ENCODE measurements around the gene GIPC2. TPM values are rescaled to one million over a fixed set of nuclear protein-coding genes. Genes with fewer than 3 reads are reported as not detected.
A peak's percentile ranks its signal among the peaks of the same experiment; 100 is the strongest.
"Not testable (repeated sequence)": the region's sequence is repeated elsewhere in the genome, so short reads cannot be mapped to it uniquely, and the experiment has no call there.

The GIPC2 gene, protein sequence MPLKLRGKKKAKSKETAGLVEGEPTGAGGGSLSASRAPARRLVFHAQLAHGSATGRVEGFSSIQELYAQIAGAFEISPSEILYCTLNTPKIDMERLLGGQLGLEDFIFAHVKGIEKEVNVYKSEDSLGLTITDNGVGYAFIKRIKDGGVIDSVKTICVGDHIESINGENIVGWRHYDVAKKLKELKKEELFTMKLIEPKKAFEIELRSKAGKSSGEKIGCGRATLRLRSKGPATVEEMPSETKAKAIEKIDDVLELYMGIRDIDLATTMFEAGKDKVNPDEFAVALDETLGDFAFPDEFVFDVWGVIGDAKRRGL
- total RNA-seq (2014; rRNA removed; shearing (Covaris generic)) = 0.29 and 0.48 TPM in 2 replicates

DNA sequence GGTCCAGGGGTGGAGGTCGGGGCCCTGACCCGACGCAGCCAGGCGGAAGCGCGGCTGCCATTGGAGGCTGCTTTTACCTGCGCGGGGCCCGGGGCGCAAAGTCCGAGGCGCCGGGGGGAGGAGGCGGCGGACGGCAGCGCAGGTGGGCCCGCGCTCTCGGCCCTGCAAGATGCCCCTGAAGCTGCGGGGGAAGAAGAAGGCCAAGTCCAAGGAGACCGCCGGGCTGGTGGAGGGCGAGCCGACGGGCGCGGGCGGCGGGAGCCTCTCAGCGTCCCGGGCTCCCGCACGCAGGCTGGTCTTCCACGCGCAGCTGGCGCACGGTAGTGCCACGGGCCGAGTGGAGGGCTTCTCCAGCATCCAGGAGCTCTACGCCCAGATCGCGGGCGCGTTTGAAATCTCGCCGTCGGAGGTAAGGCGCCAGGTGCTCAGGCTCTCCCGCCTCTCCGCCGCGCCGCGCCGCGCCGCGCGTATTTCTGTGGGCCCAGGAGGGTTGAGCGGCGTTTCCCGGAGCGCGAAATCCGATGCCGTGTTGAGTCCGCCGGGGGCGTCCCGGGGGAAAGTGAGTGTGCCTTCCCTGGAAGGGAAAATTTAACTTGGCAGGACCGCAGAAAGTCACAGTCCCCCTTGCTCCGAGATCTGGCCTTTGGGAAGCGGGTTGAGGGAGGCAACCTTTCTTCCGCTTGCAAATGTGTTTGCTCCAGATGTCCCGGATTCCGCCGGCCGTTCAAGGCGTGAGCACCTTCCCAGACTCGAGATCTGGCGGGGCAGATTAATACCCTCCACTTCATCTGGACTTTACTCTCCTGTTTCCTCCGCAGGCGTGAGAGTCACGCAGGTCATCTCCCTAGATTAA, at the start of gene GIPC2:
GIPC2 (plus strand) TSS at position 41 of the 853 bp plus-strand sequence; CDS start at position 170, 129 bp downstream.
- no peak for DNase-seq (ENCODE audit: low read depth)

DNA sequence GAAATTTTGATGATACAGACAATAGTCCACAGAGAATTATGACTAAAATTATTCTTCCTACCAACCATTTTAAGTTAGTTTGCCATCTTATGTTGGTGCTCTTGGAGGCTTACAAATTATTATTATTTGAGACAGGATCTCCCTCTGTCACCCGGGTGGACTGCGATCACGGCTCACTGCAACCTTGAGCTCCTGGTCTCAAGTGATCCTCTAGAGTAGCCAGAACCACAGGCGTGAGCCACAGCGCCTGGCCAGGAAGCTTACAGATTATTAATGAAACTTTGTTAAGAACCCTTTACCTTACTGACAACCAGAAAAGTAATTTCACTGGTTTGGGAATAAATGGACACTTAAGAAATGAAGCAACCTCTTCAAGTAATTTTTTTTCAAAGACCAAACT, 49.0 kb upstream of the GIPC2 start:
- no peak for DNase-seq (ENCODE audit: low read depth)

DNA sequence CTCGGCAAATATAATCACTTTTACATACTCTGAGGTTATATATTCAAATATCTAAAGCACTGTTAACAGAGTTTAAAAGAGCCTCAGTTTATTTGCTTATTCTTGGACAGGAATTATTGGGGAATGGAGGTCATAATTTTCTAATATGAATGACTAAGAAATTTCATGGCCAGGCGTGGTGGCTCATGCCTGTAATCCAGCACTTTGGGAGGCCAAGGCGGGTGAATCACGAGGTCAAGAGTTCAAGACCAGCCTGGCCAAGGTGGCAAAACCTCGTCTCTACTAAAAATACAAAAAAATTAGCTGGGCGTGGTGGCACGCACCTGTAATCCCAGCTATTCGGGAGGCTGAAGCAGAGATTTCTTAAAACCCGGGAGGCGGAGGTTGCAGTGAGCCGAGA, 45.2 kb upstream of the GIPC2 start:
- not testable (repeated sequence) for DNase-seq (ENCODE audit: low read depth)

DNA sequence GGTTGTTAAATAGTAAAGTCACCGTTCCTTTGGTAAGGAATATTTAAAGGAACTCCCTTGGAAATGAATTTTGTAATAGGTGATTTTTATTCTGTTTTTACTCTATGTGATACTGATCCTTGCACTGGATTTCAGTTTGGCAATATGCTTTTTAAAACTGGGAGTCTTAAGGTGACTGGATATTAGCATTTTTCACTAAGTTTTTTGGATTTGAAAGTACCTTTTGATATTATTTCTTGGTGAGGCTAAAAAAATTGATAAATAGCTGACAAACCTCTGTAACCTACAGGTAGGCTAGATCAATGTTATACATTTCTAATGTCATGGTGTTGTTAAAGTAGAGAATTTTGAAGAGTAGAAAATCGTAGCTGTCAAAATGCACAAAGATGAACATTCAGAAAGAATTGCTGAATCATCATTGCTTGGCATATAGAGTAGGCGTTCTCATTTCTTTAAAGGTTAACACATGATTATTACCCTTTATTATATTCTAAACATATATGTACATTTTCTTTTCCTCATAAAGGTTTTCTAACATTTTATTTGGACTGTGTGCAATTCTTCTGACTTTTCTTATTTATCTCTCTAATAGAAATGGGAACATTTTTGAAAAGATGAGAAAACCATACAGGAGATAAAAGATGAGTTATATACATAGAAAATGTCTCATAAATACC, 42.6 kb upstream of the GIPC2 start:
- DNase-seq (ENCODE audit: low read depth) = no peak

DNA sequence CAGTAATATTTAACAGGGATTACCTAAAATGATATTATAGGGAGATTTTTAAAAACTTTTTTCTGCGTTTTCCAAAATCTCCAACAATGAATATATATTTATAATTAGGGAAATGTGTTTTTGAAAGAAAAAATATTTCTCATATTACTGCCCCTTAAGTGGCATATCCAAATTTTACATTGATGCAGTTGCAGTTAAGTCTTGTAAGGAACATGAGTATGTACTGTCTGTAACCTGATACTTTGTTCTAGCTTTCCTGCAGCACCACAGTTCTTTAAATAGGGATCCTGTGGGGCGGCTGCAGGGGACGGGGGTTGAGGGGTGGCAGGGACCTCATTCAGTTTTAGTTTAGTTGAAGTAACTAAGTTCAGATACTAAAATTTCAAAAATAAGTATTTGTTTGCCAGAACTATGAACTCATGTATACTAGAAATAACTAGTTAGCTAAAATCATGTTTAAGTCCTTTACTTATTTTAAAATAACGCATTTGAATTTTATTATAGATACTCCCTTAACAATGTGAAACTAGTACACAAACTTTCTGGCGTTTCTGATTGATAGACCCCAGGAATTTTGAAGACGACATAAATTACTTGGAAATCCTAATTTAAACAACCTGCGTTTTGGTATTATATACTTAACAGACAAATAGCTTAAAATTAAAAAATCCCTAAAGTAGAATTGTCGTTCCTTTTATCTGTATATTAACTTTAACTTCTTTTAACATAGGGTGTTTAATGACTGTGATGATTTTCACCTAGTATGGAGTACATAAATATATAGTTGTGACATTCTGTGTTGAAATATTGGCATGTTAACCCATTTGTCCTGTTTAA, 41.7 kb upstream of the GIPC2 start:
- peak; percentile 86 for DNase-seq (ENCODE audit: low read depth)

DNA sequence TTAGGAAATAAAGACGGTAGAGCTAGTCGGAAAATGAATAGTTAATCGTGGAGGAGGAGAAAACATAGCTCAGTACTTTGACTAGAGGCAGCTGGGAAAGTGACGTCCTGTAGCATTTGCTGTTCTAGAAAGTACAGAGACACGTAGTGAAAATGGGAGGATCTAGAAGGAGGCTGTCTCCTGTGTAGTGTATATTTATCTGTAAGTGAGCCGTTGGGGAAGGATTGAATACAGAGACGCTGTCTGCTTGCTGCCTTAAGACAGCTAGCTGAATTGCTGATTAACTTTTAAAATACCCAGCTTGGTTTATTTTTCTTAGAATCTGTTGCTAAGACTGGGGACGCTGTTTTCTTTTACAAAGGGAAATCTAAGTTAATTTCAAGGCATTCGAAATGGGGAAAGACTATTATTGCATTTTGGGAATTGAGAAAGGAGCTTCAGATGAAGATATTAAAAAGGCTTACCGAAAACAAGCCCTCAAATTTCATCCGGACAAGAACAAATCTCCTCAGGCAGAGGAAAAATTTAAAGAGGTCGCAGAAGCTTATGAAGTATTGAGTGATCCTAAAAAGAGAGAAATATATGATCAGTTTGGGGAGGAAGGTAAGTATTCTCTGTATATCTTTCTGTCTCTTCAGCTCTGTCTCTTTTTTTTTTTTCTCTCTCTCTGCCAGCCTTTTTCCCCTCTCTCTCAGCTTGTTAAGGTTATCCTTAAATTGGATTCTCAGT, 40.9 kb upstream of the GIPC2 start, which contains the start of gene DNAJB4:
DNAJB4 (plus strand) TSS at position 221 of the 729 bp plus-strand sequence; CDS start at position 393, 172 bp downstream.
- DNase-seq (ENCODE audit: low read depth) = peak; percentile 95

DNA sequence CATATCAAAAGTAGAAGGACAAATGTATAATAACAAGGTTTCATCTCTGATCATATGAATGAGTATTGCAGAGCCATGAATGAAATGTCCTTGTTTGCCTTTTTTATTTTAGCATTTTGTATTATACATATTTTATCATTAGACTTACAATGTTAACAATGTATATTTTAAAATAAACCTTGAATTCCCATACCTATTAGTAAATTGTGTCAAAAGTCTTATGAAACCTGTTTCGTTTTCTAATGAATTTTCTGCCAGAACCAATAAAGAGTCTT, 40.4 kb upstream of the GIPC2 start:
- DNase-seq (ENCODE audit: low read depth) = no peak

DNA sequence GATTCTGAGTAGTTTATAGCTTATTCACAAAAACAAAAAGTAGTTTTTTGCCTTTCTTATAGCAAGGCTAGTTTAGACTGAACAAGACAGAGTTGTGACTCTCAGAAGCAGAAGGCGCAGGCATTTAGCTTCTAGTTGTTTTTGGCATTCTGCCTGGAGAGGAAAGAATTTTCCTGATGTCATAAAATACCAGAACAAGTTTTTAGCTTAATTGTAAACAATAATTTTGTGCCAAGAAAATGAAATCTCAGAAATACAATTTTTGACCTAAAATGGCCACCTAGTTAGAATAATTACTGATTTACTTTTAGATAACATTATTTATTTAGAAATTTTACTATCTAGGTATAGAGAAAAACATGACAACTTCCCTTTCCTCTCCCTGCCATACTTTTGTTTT, 40.0 kb upstream of the GIPC2 start:
- DNase-seq (ENCODE audit: low read depth) = peak; percentile 77

DNA sequence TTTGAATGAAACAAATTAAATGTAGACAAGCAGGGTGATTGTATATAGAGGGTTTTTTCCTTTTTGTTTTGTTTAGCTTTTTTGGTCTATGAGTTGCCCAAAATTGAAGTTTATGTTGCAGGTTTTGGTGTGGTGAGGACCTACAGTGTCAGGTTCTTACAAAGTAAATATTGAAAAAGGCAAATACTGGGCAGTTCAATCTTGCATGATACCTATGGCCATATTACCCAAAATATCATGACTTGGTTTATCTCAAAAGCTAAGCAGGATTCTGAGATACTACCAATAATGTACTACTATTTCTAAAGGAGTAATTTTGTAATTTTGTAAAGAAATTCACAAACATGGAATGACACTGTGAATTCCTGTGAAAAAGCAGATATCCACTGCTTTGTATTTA, 39.2 kb upstream of the GIPC2 start:
- DNase-seq (ENCODE audit: low read depth) = no peak

DNA sequence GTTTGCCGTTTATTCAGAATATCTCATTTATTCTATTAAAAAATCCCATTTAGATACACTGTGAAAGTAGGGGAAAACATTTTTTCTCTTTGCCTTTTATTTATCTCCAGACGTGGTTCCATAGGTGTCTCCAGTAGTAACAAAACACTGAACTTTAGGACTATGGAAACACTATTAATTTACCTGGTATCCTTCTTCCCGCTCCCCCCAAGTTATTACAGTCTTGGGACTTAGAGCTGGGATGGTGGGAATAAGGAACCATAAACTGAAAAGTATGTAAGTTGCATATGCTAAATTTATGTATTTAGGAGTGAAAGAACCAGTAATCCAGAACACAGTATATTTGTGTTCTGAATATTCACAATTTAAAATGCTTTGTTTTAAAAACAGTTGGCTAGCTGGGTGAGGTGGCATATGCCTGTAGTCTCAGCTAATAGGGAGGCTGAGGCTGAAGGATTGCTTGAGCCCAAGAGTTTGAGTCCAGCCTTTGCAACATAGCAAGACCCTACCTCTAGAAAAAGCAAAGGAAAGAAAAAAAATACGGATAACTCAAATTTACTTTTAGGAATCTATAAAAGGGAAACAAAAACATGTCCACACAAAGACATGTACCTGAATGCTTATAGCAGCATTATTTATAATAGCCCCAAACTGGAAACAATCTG, 38.0 kb upstream of the GIPC2 start:
- no peak for DNase-seq (ENCODE audit: low read depth)

DNA sequence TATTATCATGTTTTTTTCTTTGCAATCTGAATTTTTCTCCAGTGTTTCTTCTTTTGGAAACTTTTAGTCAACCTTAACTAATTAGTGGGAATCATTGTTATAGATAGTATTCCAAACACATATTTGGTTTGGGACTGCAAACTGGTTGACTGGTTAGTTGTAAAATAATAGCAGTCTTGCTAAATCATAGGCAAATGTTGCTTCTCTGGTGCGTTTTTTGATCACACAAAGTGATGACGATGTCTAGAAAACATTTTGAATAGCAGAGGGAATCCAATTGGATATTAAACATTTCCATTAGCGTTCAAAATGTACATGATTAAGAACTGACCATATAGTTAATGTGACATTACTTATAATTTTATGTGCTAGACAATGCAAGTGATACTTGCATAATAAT, 36.5 kb upstream of the GIPC2 start:
- no peak for DNase-seq (ENCODE audit: low read depth)

DNA sequence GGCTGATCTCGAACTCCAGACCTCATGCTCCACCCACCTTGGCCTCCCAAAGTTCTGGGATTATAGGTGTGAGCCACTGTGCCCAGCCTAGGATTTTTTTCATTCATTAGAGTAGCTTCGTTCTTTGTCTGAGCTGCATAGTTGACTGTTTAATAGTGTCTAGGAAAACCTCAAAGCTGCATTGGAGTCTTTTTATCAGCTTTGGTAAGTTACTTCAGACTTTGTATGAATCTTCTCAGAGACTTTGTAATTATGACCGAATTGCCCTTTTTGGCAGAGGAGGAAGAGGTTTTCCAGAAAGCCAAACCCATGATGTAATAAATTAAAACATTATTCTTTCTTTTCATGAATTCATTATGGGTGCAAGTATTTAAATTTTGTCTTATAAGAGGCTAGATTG, 35.9 kb upstream of the GIPC2 start:
- DNase-seq (ENCODE audit: low read depth) = no peak

DNA sequence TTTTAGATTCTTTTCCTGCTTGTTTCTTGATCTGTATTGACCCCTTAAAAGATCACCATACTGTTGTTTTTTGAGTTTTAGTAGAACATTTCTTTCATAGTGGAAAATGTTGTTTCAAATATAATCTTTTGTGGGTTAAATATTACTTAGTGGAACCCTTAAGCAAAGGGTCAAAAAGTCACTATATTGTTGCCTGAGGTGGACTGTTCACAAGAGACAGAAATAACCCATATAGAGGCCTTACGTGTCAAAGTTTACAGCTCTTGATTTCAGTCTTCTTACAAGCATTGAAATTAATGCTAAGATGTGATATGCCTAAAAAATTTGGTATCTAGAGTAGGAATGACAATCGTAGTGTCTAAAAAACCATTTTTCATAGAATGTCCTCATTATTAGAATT, 34.7 kb upstream of the GIPC2 start:
- no peak for DNase-seq (ENCODE audit: low read depth)

DNA sequence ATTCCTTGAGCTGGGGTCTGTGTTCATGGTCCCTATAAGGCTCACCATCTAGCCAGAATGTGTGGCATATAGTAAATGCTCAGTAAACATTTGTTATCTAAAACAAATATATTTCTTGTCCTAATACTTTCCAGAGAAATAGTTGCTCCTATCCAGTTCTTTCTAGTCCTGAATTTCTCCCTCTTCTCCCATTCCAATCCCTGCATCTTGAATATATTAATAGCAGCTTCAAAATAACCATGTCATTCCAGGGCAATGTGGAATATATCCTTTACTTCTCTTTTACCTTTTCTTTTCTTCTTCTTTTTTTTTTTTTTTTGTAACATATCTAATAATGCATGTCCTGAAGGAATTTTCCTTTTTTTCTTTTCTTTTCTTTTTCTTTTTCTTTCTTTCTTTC, 30.6 kb upstream of the GIPC2 start:
- no peak for DNase-seq (ENCODE audit: low read depth)

DNA sequence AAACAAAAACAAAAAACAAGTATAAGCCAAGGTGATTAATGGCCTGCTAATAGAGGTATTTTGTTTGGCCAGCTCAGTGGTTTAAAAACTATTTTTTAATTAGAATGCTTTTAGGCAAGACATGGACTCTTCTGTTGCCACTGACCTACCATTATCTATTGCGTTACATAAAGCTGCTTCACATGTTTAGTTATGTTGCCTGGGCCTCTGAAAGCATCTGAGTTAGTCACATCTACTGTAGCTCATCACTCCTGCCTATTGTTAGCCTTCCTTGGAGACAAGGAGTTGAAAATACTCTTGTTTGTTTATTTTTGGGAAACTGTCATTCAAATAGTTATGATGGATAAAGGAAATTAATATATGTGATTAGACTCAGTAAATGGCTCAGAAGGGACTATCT, 26.7 kb upstream of the GIPC2 start:
- DNase-seq (ENCODE audit: low read depth) = no peak

DNA sequence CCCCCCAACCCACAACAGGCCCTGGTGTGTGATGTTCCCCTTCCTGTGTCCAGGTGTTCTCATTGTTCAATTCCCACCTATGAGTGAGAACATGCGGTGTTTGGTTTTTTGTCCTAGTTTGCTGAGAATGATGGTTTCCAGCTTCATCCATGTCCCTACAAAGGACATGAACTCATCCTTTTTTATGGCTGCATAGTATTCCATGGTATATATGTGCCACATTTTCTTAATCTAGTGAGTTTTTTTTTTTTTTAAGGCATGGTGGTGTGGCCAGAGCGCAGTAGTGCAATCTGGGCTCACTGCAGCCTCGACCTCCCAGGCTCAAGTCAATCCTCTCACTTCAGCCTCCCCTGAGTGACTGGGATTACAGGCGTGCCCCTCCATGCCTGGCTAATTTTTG, 24.6 kb upstream of the GIPC2 start:
- not testable (repeated sequence) for DNase-seq (ENCODE audit: low read depth)

DNA sequence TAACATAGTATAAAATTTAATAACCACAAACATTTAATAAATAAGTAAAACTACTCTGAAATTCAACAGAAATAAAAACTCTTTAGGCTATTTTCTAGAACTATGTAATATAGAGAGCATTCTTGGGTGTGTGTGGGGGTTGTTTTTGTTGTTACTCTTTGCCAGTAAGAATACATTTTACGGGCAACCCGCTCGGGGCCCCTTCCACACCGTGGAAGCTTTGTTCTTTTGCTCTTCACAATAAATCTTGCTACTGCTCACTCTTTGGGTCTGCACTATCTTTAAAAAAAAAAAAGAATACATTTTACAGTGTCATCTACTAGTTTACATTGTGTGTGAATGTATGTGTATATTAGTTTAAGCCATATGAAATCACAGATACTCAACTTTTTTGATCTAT, 16.0 kb upstream of the GIPC2 start:
- no peak for DNase-seq (ENCODE audit: low read depth)

DNA sequence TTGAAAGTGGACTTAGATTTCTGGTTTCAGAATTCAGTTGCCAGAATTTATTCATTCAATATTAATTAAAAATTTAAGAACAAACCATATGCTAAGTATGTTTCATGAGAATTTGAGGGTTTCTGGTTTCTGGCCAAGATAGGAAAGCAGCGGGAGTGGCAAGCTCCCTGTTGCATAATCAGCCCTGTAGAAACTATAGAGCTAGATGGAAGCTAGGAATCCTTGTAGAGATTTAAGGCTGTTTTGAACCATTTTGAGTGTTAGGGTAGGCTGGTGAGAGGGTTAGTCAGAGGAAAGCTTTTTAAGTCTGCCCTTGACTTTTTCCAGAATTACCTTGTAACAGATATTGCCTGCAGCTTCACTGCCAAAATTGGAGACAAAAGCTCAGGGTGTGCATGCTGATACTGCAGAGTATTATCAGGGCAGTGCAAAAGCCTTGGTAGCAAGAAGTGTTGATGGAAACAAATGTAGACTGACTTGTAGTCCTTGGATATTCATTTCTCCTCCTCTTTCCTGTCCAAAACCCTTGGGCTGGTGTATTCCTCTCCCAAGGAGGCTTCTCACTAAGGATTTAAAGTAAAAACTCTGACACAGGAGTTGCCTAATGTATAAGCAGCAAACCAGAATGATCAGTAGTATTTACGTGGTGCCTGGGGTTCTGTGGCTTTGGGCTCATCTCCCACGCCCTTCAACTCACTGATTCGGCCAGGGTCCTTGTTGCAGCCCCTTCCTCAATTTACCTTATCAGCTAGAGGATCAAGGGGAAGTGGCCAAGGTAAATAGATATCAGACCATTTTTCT, 12.6 kb upstream of the GIPC2 start:
- no peak for DNase-seq (ENCODE audit: low read depth)

DNA sequence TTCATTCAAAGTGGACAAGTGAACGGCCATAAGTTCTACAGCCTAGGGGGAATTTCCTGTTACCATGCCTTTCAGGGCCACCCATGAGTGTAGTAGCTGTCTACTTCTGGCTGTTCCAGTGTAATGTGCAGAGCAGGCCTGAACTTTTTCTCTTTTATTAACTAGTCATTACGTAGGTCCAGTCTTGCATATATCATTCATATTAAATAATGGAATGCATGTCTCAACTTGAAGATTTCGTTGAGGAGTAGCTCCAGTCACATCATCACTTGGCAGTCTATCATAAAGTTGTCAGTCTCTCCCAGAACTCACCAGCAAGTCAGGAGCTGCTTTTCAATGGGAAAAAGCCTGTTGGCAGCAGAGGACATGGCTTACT, 12.0 kb upstream of the GIPC2 start:
- DNase-seq (ENCODE audit: low read depth) = no peak

DNA sequence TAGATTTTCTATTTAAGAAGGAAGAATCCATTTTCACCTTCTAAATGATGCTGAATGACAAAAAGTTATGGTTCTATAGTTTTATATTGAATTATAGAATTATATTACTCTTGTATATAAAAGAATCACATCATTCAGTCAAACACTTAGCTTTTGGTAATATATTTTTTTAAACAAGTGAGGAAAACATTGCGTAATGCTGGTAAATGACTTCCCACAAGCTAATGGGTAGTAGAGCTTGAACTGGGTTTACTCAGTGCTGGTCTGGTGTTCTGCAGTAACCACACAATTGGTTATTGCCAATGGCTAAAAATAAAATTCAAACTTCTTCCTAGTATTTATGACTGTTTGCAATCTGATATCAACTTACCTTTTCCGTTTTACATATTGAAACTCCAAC, 10.6 kb upstream of the GIPC2 start:
- DNase-seq (ENCODE audit: low read depth) = no peak

Measured in Daoy (cell line).